Measurements from ENCODE around the gene AVL9. TPM values are rescaled to one million over a fixed set of nuclear protein-coding genes. Genes with fewer than 3 reads are reported as not detected.
"Not testable (repeated sequence)": the region's sequence is repeated elsewhere in the genome, so short reads cannot be mapped to it uniquely, and the experiment has no call there.

AVL9 gene
- total and polyA plus RNA-seq, 2 experiments from 2014 or later, result 13.1 to 33.8 TPM

- not testable (repeated sequence) for H2AFZ ChIP-seq; H3K4me1 ChIP-seq (ENCODE audit: insufficient read depth); H3K4me3 ChIP-seq; H3K4me2 ChIP-seq; H3K36me3 ChIP-seq (ENCODE audit: insufficient read depth); H4K20me1 ChIP-seq (replicated peaks; ENCODE audit: insufficient read depth); H3K9me2 ChIP-seq (ENCODE audit: insufficient read depth); H3K79me2 ChIP-seq (replicated peaks; ENCODE audit: insufficient read depth); H3K27me3 Mint-ChIP-seq (ENCODE audit: insufficient read depth, low read depth, poor library complexity); H3K4me3 Mint-ChIP-seq; H3F3A ChIP-seq (replicated peaks; ENCODE audit: low read depth); H3K27me3 ChIP-seq (ENCODE audit: insufficient read depth); ATAC-seq; DNase-seq (ENCODE audit: low spot score)
- peaks cover 74% of the 10 kb centered on the region for H3K36me3 Mint-ChIP-seq (ENCODE audit: low read depth)
- H3K27ac Mint-ChIP-seq, result peak overlapping the region; percentile 93
- H3K9me3 Mint-ChIP-seq, result peaks cover 62% of the 10 kb centered on the region
- peak; percentile 5; the same call in 1 of the 2 replicates for TF ChIP-seq ZNF331 (CRISPR knock-in tag; IDR thresholded peaks at IDR 0.05; ENCODE audit: low read depth)
- 0 out of 2 replicates have a peak, but pooled peaks have one; percentile 54 for TF ChIP-seq ZNF114 (CRISPR knock-in tag; IDR thresholded peaks at IDR 0.05)
- H3K4me1 Mint-ChIP-seq, result peaks cover 14% of the 10 kb centered on the region
- H3K27ac ChIP-seq (ENCODE audit: low read depth), result peak overlapping the region; percentile 93; the same call in 1 of the 2 replicates
Measured at GRCh38 chr7:32603492-32603891, 108.2 kb downstream of the AVL9 start.

GRCh38 chr7:32604047-32604446 is 108.8 kb downstream of the AVL9 start:
- TF ChIP-seq CREB1 (CRISPR knock-in tag; IDR thresholded peaks at IDR 0.05; ENCODE audit: low read depth) (peak; percentile 44; the same call in 1 of the 2 replicates), CTCF (conservative IDR thresholded peaks at IDR 0.05; ENCODE audit: low read depth in 2 of 2) (peak in 1 of 2 experiments; percentile 14; a peak in 1 of 4 replicates)
- H3K27me3 Mint-ChIP-seq (ENCODE audit: insufficient read depth, low read depth, poor library complexity); H3F3A ChIP-seq (replicated peaks; ENCODE audit: low read depth); H3K79me2 ChIP-seq (replicated peaks; ENCODE audit: insufficient read depth); H3K9me2 ChIP-seq (ENCODE audit: insufficient read depth); H3K36me3 ChIP-seq (ENCODE audit: insufficient read depth); H3K4me2 ChIP-seq; H3K4me3 Mint-ChIP-seq; H2AFZ ChIP-seq; H3K27me3 ChIP-seq (ENCODE audit: insufficient read depth); H4K20me1 ChIP-seq (replicated peaks; ENCODE audit: insufficient read depth); H3K4me1 ChIP-seq (ENCODE audit: insufficient read depth); H3K4me3 ChIP-seq; ATAC-seq: not testable (repeated sequence)
- DNase-seq (ENCODE audit: low spot score), result peak; percentile 90
- peak overlapping the region; percentile 94 for H3K27ac Mint-ChIP-seq
- H3K36me3 Mint-ChIP-seq (ENCODE audit: low read depth), result peaks cover 74% of the 10 kb centered on the region
- peaks cover 60% of the 10 kb centered on the region for H3K9me3 Mint-ChIP-seq
- H3K27ac ChIP-seq (ENCODE audit: low read depth), result peak overlapping the region; percentile 93
- H3K4me1 Mint-ChIP-seq, result peaks cover 17% of the 10 kb centered on the region

GRCh38 chr7:32605032-32605431 is 109.7 kb downstream of the AVL9 start:
- Histone ChIP-seq H3K4me1 (ENCODE audit: insufficient read depth) (peaks cover 3% of the 10 kb centered on the region; the same call in 1 of the 2 replicates), H3K4me2 (no peak overlapping the region), H2AFZ (no peak overlapping the region), H3F3A (replicated peaks; ENCODE audit: low read depth) (no peaks in the 10 kb centered on the region), H3K9me2 (ENCODE audit: insufficient read depth) (no peaks in the 10 kb centered on the region), H3K36me3 (ENCODE audit: insufficient read depth) (peaks cover 7% of the 10 kb centered on the region; the same call in 1 of the 2 replicates), H3K27ac (ENCODE audit: low read depth) (peak overlapping the region; percentile 81; the same call in 1 of the 2 replicates), H3K4me3 (no peak overlapping the region), H3K79me2 (replicated peaks; ENCODE audit: insufficient read depth) (no peaks in the 10 kb centered on the region), H3K27me3 (ENCODE audit: insufficient read depth) (no peaks in the 10 kb centered on the region), H4K20me1 (replicated peaks; ENCODE audit: insufficient read depth) (no peaks in the 10 kb centered on the region)
- ATAC-seq (no peak), DNase-seq (ENCODE audit: low spot score) (no peak)
- Mint-ChIP-seq H3K4me3 (no peak overlapping the region), H3K27ac (no peak overlapping the region), H3K9me3 (peaks cover 54% of the 10 kb centered on the region), H3K4me1 (peaks cover 21% of the 10 kb centered on the region), H3K36me3 (ENCODE audit: low read depth) (peaks cover 70% of the 10 kb centered on the region), H3K27me3 (ENCODE audit: insufficient read depth, low read depth, poor library complexity) (peaks cover 5% of the 10 kb centered on the region)
- no peak for TF ChIP-seq ZNF331 (CRISPR knock-in tag; IDR thresholded peaks at IDR 0.05; ENCODE audit: low read depth)
- TF ChIP-seq EZH2phosphoT487 (IDR thresholded peaks at IDR 0.05; ENCODE audit: unreplicated experiment), result no peak
- TF ChIP-seq NANOG (IDR thresholded peaks at IDR 0.05; ENCODE audit: borderline replicate concordance), result no peak
- TF ChIP-seq STAT1 (IDR thresholded peaks at IDR 0.05; ENCODE audit: unreplicated experiment), result no peak
